HG02870 (cell line): ENCODE measurements around the gene RABAC1.
"Not testable (repeated sequence)": the region's sequence is repeated elsewhere in the genome, so short reads cannot be mapped to it uniquely, and the experiment has no call there.

ENCODE experiments used
- ATAC-seq: cut with Tn5 transposase; IDR thresholded peaks from one replicate; pipeline ENCODE4 v1.9.1; 2021; ENCODE audit warnings: mild to moderate bottlenecking, moderate library complexity; ENCODE audit not compliant: unreplicated experiment

Gene RABAC1, protein sequence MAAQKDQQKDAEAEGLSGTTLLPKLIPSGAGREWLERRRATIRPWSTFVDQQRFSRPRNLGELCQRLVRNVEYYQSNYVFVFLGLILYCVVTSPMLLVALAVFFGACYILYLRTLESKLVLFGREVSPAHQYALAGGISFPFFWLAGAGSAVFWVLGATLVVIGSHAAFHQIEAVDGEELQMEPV

DNA sequence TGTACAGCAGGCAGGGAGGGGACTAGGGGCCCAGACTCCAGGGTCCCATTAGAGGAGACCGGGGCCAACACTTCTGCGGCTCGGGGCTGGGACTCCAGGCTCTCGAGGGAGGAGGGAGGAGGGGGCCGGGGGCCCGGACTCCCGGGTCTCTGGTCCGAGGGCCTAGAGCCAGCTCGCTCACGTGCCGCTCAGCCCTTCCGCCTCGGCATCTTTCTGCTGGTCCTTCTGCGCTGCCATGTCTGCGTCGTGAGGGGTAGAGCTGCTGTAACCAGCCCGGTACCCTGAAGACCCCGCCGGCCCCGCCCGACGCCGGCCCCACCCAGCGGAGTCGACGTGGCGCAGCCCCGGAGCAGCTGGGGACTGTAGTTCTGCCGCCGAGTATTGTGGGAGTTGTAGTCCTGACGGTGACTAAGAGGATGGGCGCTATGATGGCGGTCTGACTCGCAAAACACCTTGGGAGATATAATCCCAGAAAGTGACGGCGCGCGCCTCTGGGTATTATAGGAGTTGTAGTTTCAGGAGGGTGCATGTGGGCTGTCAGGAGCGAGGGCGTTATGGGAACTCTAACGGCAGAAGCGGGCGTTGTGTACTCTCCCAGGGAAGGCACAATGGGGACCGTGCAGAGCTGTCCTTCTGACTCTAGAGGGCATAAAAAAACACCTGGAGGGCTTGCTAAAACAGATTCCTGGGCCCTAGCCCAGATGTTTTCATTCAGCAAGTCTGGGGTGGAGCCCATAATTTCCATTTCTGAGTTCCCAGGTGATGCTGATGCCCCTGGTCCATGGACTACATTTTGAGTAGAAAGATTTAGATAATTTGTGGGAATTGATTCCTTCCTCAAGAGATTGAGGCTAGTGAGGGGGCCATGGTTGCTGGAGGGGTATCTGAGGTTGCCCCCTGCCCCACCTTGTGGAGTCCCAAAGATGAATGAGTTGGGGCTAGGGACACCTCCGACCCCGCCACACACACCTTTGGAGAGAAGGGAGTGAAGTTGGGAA is at the start of gene RABAC1:
RABAC1 (minus strand) TSS at position 266 of the 998 bp plus-strand sequence; CDS start at position 237, 29 bp downstream.
- ATAC-seq, result peak; percentile 91

DNA sequence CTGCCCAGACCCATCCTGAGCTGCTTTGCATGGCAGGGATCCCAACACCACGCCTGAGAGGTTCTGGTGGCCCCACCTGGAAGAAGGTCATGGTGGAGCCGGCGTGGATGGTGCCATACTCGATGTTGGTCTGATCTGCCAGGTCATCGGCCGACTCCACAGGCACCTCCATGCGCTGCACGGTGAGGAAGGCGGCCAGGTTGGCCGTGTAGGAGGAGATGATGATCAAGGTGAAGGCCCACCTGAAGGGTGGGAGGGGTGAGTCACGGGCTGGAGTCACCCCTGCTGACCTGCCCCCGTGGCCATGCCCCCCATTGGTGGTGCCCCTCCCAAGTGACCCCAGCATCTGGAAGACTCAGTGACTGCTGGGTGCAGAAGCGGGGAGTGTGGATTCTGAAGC is 47.4 kb upstream of the RABAC1 start:
- no peak for ATAC-seq

DNA sequence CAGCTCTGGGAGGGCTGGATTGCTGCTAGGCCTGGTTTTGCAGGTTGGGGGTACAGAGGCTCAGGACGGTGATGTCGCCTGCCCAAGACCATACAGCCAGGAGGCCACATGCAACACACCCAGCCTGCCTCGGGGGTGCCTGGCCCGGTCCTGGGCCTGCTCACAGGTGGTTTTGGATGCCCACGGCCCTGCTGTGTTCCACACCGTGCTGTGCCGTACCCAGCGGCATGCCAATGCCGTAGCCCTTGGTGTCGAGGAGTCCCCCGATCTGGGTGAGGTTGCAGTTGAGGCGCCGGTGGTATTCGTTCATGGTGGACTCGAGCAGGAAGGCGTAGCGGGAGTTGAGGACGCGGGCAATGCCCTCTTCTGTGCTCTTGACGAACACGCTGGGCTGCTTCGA is 46.4 kb upstream of the RABAC1 start:
- ATAC-seq, result no peak

DNA sequence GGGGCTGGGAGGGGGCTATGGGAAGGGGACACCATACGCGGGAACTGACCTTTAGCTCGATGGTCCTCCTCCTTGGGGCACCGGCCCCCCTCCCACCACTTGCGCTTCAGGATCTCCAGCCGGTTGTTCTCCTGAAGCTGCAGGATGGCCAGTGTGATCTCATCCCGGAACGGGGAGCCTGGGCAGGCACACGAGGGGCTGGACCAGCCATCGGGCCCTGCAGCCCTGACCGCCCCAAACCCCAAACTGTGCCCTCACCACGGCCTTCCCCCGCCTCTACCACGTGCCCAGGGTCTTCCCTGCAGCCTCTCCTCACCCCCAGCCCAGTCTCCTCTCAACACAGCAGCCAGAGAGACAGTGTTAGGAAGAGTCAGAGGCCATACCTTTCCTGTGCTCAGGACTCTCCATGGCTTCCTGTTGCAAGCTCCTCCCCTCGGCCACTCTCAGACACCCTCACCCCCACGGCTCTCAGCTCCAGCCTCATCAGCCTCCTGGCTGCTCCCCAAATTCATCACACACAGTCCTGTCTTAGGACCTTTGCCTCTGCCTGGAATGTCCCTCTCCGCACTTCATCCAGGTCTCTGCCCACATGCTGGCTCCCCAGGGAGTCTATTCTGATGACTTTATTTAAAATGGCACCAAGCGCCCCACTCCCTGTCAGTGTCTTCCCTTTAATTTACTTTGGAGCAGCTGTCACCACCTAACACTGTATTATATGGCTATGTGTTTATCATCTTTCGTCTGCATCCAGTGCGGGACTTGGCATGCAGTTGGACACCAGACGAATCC is 44.6 kb upstream of the RABAC1 start:
- no peak for ATAC-seq

DNA sequence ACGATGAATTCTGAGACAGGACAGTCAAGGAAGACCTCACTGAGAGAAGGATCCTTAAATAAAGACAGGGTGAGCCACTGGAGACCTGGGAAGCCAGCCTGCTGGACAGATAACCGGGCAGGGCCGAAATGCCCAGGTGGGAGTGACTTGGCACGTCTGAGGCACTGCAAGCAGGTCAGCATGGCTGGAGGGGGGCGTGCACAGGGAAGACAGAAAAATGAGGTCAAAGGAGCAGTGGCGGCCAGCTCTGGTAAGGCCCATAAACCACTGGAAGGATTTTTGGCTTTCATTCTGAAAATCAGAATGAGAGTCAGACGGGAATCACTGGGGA is 40.7 kb upstream of the RABAC1 start:
- ATAC-seq, result no peak

DNA sequence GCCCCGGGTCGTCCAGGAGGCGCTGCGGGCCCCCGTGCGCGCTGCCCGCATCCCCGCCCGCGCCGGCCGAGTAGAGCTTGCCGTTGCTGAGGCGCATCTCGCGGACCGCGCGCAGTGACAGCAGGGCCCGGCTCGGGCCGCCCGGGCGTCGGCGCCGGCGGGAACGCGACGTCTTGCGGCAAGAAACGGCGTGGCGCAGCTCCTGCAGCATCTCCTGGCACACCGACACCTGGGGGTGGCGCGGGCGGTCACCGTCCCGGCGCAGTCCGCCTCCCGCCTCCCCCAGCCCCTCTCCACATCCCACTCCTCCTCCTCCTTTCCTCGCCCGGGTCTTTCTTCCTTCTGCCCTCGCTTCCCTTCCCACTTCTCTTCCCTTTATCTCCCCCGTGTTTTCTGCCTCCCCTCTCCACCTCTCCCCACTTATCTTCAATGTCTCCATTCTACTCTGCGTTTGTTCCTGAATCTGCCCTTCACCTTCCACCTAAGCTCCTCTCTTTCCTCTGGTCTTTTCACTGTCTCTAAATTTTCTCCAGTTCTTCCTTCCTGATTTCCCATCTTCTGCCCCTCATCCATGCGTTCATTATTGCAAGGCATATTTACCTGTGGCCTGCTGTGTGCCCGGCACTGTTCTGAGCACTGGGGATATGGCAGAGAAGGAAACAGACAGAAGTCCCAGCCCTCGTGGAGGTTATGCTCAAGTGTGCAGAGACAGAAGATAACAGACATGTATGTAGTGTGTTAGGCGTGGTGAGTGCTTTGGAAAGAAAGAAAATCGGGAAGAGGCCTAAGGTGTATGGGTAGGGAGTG is 40.2 kb upstream of the RABAC1 start:
- no peak for ATAC-seq

DNA sequence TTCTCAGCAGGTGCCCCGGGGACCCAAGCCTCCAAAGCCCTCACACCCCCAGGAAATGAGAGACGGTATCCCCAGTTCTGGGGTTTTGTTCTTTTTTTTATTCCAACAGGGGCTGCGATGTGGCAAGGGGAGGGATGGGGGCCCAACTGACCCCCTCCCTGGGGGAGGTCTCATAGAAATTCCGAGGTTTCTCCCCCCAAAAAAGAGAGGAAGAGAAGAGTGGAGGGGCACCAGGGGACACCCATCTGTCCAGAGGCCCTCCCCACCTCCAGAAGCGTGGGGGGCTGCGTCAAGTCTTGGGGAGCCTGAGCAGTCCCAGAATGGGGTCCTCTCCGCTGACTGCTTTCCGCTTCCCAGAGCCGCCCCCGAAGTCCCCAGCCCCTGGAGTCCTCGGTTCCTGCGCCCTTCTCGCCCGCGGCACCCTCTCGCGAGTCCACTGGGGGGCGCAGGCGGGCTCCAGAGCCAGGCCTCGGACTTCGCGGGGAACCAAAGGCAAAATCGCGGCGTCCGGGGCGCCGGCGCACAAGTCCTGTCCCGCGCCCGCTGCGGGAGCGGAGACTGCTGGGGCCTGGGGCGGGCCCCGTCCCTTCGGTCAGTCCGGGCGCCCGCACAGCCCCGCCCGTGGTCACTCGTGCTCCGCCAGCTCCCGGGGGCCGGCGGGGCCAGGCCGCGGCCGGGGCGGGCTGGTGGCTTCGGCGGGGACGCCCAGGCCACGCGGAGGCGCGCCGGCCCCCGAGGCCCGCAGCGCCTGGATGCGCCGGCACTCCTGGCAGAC is 39.3 kb upstream of the RABAC1 start:
- no peak for ATAC-seq

DNA sequence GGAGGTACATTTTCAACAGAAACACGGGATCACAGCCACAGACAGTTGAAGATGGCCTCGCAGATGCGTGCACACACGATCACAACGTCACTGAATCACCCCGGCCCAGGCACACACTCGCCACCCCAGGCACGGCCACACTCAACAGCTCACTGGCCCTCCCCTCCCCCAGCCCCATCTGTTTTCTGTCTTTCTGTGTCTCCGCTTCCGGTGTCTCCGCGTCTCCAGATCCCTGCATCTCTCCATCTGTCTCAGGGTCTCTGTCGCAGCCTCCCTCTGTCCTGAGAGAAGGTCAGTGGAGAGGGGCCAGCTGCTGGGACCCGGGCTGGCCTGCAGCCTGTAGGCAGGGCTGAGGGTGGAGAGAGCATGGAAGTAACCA is 38.7 kb upstream of the RABAC1 start:
- ATAC-seq, result no peak

DNA sequence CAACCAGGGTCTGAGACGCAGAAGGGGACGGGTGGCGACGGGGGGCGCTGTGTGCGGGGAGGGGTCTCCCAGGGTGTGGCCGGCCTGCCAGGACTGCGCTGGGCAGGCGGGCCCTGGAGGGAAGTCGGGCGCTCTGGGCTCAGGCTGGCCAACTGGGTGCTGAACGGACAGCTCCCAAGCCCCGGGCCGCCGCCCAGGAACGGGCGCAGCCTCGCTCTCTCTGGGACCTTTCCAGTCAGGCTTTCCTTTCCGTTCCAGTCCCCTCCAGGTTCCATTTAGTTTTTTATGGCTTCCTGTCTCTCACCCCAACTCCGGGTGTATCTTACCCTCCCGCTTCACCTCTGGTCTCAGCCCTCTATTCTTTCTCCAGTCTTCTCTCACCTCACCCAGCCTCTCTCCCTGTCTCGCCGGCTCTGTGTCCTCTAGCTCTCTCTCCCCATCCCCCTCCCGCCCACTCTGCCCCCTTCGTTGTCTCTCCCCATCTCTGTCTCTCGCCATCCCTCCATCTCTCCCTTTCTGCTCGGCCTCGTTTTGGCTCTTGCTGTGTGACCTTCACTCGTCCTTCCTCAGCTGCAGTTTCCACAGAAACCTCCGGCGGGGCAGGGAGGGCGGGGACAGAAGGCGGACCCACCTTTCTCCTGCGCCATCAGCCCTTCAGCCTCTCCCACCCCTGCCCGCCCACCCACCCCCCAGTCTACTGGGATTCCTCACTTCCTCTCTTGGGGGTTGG is 38.2 kb upstream of the RABAC1 start:
- no peak for ATAC-seq

DNA sequence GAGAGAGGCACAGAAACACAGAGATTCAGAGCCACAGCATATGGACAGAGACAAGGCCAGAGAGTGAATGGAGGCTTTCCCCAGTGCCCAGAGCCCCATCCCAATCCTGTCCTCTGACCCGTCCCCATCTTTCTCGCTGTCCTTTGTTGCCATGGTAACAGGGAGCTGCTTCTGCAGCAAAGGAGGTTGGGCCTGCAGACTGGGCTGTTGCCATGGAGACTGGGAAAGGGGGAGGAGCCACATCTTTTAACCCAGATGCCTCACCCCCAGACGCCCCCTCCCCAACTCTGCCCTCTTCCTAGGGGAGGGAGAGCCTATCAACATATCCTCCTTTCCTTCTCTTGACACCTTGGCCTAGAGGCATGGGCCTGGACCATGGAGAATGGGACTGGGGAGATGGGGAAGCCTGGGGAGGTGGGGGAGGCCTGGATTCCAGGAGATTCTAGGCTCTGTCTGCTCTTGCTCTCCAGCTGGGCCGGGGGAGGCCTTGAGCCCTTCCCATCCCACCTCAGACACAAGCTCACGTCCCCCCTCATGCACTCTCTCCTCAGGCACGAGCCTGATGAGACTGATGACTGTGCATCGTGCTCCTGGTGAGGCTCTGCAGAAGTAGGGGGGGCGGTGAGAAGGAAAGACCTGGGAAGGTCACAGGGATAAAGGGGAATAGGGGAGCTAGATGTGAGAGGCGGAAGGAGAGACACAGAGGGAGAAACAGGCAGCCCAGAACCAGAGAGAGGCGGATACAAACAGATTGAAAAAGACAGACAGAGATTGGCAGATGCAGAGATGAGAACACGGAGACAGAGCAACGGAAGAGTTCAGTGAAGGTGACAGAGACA is 37.1 kb upstream of the RABAC1 start:
- no peak for ATAC-seq

DNA sequence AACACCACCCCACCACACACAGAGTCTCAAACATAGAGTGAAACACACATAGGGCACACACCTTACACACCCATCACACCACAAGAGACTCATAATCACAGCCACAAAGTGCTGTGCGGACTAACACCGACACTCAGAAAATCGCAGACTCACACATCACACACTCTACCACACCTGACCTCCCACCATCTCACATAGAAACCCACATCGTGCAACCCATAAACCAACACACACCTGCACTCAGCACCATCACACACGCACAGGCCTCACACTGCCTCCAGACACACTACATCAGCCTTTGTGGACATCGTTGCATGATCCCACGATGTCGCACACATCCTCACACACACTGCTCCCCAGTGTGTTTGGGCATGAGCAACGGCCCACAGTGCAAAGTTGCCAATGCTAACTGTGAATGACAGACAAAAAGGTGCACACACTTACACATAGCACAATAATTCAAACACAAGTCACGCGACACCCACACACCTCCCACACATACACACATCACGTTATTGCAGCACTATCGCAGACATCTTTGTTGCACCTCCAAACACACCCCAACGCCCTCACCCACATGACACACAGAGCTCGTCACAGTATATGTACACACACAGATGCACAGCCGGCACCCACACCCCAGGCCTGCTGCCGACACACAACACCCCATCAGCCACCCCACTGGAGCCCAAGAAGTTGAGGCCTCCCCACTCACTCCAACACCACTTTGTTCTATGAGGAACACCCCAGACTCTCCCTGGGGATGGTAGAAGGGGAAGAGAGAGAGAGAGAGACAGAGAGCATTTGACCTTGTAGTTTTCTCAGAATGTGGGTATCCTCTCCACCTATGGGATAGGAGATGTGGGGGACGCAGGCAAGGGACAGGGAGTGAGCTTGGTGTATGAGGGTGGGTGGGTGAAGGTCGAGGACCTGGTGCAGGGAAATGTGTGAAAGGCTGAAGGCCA is 36.2 kb upstream of the RABAC1 start:
- no peak for ATAC-seq

DNA sequence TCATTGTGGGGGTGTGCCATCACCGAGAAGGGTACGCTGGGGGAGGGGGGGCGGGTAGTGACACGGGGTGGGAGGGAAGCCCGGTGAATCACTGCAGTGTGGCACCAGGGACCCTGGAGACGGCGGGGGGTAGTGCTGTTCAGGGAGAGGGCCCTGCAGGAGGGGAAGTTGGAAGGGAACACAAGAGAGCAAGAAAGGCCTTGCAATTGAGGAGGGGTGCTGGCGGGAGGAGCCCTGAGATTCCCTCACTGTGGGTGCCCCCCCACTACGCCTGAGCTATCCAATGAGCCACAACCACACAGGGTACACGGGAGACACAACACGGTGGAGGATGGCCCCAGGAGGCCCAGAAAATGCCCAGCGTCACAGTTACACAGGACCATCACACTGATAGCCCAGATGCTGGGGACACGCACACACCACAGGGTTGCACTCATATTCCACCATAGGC is 35.4 kb upstream of the RABAC1 start:
- no peak for ATAC-seq

DNA sequence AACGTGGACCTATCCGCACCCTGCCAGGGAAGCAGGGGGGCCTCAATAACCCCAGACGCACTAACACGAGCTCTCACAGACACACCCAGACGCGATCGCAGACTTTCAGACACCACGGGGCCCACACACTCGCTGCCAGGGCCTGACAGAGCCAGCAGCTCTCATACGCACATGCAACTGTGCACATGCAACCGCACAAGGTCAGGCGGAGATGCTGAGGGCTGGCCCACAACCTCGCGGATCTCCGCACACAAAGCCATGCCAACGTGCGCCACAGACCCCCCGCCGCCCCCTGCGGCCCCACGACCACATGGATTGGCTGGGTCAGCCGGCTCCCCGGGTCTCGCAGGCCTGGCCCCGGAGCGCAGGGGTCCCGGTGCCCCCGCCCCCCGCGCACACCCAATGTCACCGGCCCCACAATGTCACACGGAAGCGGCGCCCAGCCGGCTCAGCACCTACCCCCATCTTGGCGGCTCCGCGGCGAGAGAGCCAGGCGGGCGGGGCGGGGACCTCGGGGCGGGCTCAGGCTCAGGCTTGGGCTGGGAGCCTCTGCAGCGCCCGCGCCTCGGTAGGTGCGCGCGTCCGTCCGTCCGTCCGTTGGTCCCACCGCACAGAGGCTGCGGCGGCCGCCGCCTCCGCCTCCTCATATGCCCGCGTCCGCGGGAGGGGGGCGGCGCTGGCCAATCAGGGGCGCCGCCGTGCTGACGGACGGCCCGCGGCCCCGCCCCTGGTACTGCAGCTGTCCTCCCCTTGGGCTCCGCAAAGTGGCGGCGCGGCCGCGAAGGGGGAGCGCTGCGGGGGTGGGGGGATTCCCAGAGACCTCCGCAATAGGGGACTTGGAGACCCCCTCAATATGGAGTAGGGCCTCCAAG is 34.7 kb upstream of the RABAC1 start, which contains the start of gene ATP1A3:
ATP1A3 (minus strand) TSS at position 619 of the 872 bp plus-strand sequence; CDS start at position 465, 154 bp downstream.
- no peak for ATAC-seq

DNA sequence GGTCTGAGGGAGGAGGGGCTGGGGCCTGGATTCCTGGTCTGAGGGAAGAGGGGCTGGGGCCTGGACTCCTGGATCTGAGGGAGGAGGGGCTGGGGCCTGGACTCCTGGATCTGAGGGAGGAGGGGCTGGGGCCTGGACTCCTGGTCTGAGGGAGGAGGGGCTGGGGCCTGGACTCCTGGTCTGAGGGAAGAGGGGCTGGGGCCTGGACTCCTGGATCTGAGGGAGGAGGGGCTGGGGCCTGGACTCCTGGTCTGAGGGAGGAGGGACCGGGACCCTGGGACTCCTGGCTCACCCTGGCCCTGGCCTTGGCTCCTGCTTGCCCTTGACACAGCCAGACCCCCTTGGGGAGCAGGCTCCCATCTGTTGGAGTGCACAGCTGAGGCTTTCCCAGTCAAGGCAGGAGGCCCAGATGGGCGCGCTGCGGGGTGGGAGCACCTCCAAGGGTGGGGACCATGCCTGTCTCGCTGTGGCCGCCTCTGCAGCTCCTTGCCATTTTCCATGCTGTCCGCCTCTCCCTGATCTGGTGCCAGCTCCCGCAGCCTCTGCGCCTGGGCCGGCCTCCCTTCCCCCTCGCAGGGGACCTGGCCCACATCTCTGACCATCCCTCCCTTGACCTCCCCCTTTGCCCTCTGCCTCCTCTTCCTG is 32.9 kb upstream of the RABAC1 start:
- not testable (repeated sequence) for ATAC-seq

DNA sequence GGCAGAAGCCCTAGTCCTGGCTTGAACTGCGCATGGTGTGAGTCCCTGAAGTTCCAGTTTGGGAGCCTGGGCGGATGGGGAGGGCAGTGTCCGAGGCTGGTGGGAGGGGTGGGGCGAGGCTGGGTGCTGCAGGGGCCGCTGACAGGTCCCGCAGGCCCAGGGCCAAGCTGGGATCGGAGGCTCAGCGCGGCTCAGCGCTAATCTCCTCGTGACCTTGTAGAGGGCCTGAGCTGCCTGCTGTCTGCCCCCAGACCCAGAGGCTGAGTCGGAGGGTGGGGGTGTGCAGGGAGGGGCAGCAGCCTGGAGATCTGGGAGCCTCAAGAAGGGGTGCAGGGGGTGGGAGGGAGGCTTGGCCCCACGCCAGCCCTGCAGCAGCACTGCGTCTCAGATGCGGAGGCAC is 31.9 kb upstream of the RABAC1 start:
- ATAC-seq, result no peak

DNA sequence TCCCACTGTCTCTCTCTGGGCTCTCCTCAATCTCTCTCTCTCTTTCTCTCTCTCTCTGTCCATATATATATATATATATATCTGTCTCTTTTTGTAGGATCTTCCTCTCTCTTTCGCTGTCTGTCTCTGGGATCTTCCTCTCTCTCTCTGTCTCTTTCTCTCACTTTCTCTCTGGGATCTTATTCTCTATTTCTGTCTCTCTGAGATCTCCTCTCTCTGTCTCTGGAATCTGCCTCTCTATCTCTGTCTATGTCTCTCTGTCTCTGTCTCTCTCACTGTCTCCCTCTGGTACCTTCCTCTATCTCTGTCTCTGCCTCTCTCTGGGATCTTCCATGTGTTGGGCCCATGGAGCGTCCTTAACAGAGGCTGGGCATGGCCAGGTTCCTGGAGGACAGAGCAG is 31.5 kb upstream of the RABAC1 start:
- ATAC-seq, result no peak
